NB4 (cell line): Measurements from ENCODE around the gene REPS1.

Experiments used
- MYC ChIP-seq: IDR thresholded peaks from 2 replicates; pipeline ENCODE4 v1.6.1; 2011; ENCODE audit warnings: low read depth, low read length
- POLR2A ChIP-seq: IDR thresholded peaks from 2 replicates; pipeline ENCODE4 v1.6.1; 2011; ENCODE audit warnings: mild to moderate bottlenecking; ENCODE audit not compliant: insufficient read length; ENCODE audit errors: extremely low read depth
- TF ChIP-seq, protein P1 (sequence below): IDR thresholded peaks from one replicate; pipeline ENCODE4 v1.5.1; 2012; ENCODE audit warnings: low read depth, low read length
- TF ChIP-seq, protein P2 (sequence below): IDR thresholded peaks from 2 replicates; pipeline ENCODE4 v1.6.1; 2011; ENCODE audit warnings: low read depth, low read length

DNA sequence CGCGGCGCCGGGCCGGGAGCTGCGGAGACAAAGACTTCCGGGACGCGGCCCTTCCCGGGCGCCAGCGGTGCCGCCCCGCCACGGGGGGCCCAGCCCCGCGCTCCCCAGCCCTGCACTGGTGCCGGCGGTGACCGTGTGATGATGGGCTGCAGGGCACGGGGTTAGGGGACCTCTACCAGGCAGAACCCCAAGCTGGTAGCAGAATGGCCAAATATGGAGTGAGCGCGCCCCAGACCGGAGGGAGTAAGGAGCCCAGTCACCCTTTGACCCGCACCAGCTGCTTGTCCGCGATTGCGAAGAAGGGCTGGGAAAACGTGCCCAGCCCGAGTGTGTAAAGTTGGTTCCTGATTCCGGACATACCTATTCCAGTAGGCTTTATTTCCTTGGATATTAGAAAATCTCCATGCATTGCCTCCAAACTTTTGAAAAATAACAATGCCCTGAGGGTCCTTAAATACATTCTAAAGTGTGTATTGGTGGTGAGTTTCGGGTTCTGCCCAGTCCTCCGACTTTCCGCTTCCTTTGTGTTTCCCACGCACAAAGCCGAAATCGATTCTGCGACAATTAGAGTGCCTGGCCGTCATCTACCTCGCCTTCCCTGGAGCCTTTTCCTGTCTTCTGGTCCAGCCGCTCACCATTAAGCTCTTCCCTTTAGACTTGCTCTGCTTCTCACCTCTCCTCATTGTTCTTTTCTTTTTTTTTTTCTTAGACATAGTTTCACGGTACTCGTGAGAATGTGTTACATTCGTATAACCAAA, 41.6 kb upstream of the REPS1 start:
- TF ChIP-seq POLR2A, result no peak
- TF ChIP-seq, protein P1, sequence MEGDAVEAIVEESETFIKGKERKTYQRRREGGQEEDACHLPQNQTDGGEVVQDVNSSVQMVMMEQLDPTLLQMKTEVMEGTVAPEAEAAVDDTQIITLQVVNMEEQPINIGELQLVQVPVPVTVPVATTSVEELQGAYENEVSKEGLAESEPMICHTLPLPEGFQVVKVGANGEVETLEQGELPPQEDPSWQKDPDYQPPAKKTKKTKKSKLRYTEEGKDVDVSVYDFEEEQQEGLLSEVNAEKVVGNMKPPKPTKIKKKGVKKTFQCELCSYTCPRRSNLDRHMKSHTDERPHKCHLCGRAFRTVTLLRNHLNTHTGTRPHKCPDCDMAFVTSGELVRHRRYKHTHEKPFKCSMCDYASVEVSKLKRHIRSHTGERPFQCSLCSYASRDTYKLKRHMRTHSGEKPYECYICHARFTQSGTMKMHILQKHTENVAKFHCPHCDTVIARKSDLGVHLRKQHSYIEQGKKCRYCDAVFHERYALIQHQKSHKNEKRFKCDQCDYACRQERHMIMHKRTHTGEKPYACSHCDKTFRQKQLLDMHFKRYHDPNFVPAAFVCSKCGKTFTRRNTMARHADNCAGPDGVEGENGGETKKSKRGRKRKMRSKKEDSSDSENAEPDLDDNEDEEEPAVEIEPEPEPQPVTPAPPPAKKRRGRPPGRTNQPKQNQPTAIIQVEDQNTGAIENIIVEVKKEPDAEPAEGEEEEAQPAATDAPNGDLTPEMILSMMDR, result no peak
- TF ChIP-seq, protein P2, sequence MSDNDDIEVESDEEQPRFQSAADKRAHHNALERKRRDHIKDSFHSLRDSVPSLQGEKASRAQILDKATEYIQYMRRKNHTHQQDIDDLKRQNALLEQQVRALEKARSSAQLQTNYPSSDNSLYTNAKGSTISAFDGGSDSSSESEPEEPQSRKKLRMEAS, result peak; percentile 46; the same call in 1 of the 2 replicates
- TF ChIP-seq MYC, result 0 out of 2 replicates have a peak, but pooled peaks have one; percentile 68
